Adrenal gland (tissue), 12 donors: Measurements from ENCODE around the gene STPG4. TPM values are rescaled to one million over a fixed set of nuclear protein-coding genes. Genes with fewer than 3 reads are reported as not detected.

Experiments
- DNase-seq, 7 donors: peaks; one replicate each; pipeline ENCODE4 v3.0.0-alpha.2; 2019 to 2020
- H3K27ac ChIP-seq, 5 donors: fragments of 200-600 bp; sonication (generic) in 4 of 5; 1 replicate in 3 of 5; 2 replicates in 2 of 5; pipeline versions ENCODE4 v1.5.1 to v1.8.0; 2016 to 2020; ENCODE audit warnings: mild to moderate bottlenecking in 1 of 5
- H3K27me3 ChIP-seq: fragments of 200-600 bp; 2 replicates; pipeline ENCODE4 v1.8.0; 2021
- H3K36me3 ChIP-seq, 2 donors: fragments of 200-600 bp; replicated peaks in 1 of 2; 1 replicate in 1 of 2; 2 replicates in 1 of 2; pipeline versions ENCODE4 v1.5.1 to v1.8.0; 2018 to 2022
- H3K4me1 ChIP-seq, 2 donors: fragments of 200-600 bp; replicated peaks in 1 of 2; 1 replicate in 1 of 2; 2 replicates in 1 of 2; pipeline versions ENCODE4 v1.5.1 to v1.8.0; 2018 to 2021
- H3K4me3 ChIP-seq, 4 donors: fragments of 200-600 bp; sonication (generic) in 3 of 4; one replicate each; pipeline ENCODE4 v1.5.1; 2016 to 2018
- H3K9me3 ChIP-seq, 3 donors: fragments of 200-600 bp; sonication (generic) in 1 of 3; replicated peaks in 1 of 3; 1 replicate in 2 of 3; 2 replicates in 1 of 3; pipeline versions ENCODE4 v1.5.1 to v1.8.0; 2016 to 2021
- POLR2A ChIP-seq, 2 donors: fragments of 450-650 bp; IDR thresholded peaks; one replicate each; pipeline ENCODE4 v1.6.1; 2017; ENCODE audit warnings: antibody characterized with exemption in 2 of 2, mild to moderate bottlenecking in 2 of 2, moderate library complexity in 1 of 2
- WGBS, 4 donors: extraction: QIAGEN DNeasy Blood & Tissue Kit in 2 of 4; methylation state at CpG; one replicate each; pipeline versions ENCODE4 v1.1.5 to v1.1.7; 2013 to 2017; 5-methylcytosine and 5-hydroxymethylcytosine counted together
- intact Hi-C, 2 donors: fragments of 100-400 bp; cut with DNase I; formaldehyde crosslinking; loops; one replicate each; pipeline versions ENCODE4 v1.14.1 to v1.15.0; 2022 to 2023
- polyA plus RNA-seq, 3 donors: library from polyadenylated mRNA; stranded (reverse); fragments of 200-250 nt in 2 of 3; fragments of 350-450 nt in 1 of 3; fragmentation: Illumina TruSeq in 1 of 3; extraction: RNeasy Lipid Tissue Mini Kit (QIAGEN cat#74804) in 1 of 3; gene quantifications; one replicate each; pipeline ENCODE4 v1.2.3, GENCODE V29; 2013 to 2014
- total RNA-seq, 9 donors: library from RNA; depleted of rRNA in 4 of 9; stranded (reverse); fragments of >200 nt in 4 of 9; fragments of 120-200 nt in 1 of 9; fragmentation: NEBNext Ultra II Directional in 1 of 9; extraction: Animal tissue kit (Norgen Biotek cat#: 25700) in 1 of 9; gene quantifications; one replicate each; pipeline versions ENCODE4 v1.1.0 to v1.2.4, GENCODE V29; 2013 to 2023
- TF ChIP-seq, protein P1 (sequence below), 6 experiments: fragments of 450-650 bp in 4 of 6; fragments of 200-600 bp in 2 of 6; sonication (generic) in 1 of 6; IDR thresholded peaks; 1 replicate in 5 of 6; 2 replicates in 1 of 6; pipeline versions ENCODE4 v1.5.1 to v1.8.0; 2016 to 2021; ENCODE audit warnings: antibody characterized with exemption in 6 of 6, mild to moderate bottlenecking in 2 of 6, moderate library complexity in 1 of 6
- donor health status: healthy with polysubstance abuse.
- donor health status: Bipolar disorder and iron deficiency.
- donor health status: DM: yes; HTN: yes; CAD: no.
- donor health status: DM: no; HTN: no; CAD: no.
- donor health status: DM: no; HTN: no; CAD: no.
- donor health status: DM: yes; HTN: yes; CAD: no.

Gene STPG4
- total and polyA plus RNA-seq, 12 donors, result 0.24 to 0.28 TPM; not detected in 10

DNA sequence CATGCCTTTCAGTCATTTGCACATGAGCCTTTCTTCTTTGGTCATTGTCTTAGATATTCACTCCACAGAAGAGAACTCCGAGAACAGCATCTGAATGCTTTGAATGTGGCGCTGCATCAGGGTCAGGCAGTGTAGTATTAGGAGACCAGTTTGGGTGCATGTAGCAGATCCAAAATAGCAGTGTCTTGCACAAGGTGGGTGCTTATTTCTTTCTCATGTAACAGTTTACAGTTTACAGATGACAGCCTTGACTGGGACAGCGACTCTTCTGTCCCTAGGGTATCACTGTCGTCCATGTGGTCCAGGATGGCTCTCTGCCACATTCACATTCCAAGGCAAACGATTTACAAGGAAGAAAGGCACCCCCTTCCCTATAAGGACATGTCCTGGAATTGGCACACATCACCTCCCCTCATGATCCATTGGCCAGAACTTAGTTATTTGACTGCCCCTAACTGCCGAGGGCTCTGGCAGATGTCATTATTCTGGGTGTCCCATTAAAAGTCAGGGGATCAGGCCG lies 101.0 kb downstream of the STPG4 start:
- intact Hi-C loops, result no loop called here
- H3K27me3 ChIP-seq, result no peaks in the 10 kb centered on the region
- peak overlapping the region in 1 of 5 donors; percentile 3 for H3K27ac ChIP-seq
- no peak for TF ChIP-seq POLR2A (IDR thresholded peaks at IDR 0.05)
- TF ChIP-seq, protein P1, sequence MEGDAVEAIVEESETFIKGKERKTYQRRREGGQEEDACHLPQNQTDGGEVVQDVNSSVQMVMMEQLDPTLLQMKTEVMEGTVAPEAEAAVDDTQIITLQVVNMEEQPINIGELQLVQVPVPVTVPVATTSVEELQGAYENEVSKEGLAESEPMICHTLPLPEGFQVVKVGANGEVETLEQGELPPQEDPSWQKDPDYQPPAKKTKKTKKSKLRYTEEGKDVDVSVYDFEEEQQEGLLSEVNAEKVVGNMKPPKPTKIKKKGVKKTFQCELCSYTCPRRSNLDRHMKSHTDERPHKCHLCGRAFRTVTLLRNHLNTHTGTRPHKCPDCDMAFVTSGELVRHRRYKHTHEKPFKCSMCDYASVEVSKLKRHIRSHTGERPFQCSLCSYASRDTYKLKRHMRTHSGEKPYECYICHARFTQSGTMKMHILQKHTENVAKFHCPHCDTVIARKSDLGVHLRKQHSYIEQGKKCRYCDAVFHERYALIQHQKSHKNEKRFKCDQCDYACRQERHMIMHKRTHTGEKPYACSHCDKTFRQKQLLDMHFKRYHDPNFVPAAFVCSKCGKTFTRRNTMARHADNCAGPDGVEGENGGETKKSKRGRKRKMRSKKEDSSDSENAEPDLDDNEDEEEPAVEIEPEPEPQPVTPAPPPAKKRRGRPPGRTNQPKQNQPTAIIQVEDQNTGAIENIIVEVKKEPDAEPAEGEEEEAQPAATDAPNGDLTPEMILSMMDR (IDR thresholded peaks at IDR 0.05), result no peak
- H3K9me3 ChIP-seq, result no peaks in the 10 kb centered on the region
- DNase-seq, result no peak
- peaks cover 0 to 36% of the 10 kb centered on the region in 2 donors for H3K36me3 ChIP-seq
- WGBS, 4 donors, result 75 to 82% (median 77%) methylated on average over 5 to 7 of the region's 7 CpGs
- H3K4me1 ChIP-seq, result peaks cover 23 to 35% of the 10 kb centered on the region in 2 donors
- no peak overlapping the region for H3K4me3 ChIP-seq

DNA sequence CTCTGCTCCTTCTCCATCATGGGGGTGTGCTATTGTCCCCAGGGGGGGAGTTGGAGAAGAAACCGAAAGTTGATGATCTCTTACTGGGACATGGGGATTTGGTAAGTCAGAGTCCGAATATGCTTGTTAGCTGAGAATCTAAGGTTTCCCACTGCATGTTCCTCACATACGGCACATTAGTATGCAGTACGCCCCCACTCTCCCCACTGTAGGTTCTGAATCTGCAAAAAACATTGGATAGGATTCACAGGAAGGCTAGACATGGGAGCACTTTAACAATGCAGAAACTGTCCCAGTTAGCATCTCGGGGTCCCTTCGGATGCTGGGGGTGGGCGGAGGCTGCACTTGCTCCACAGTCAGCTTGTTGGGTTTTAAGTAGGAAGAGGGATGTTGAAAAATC lies 102.3 kb downstream of the STPG4 start:
- 88 to 99% (median 94%) methylated on average over 7 of the region's 7 CpGs for WGBS, 4 donors
- Histone ChIP-seq H3K36me3 (peaks cover 0 to 36% of the 10 kb centered on the region in 2 donors), H3K27ac (no peak overlapping the region), H3K9me3 (no peaks in the 10 kb centered on the region), H3K4me1 (peaks cover 15 to 26% of the 10 kb centered on the region in 2 donors), H3K4me3 (no peak overlapping the region), H3K27me3 (no peaks in the 10 kb centered on the region)
- no peak for DNase-seq
- no peak for TF ChIP-seq POLR2A (IDR thresholded peaks at IDR 0.05)
- TF ChIP-seq, protein P1 (IDR thresholded peaks at IDR 0.05), result no peak
- intact Hi-C loops, result no loop called here

- H3K9me3 ChIP-seq, result no peaks in the 10 kb centered on the region
- H3K4me1 ChIP-seq, result peaks cover 7 to 13% of the 10 kb centered on the region in 2 donors
- H3K4me3 ChIP-seq, result no peak overlapping the region
- TF ChIP-seq POLR2A (IDR thresholded peaks at IDR 0.05), result no peak
- TF ChIP-seq, protein P1 (IDR thresholded peaks at IDR 0.05), result no peak
- peaks cover 0 to 49% of the 10 kb centered on the region in 2 donors for H3K36me3 ChIP-seq
- intact Hi-C loops, result no loop called here
- 94 to 98% (median 96%) methylated on average over 12 of the region's 12 CpGs for WGBS, 4 donors
- H3K27me3 ChIP-seq, result no peaks in the 10 kb centered on the region
- H3K27ac ChIP-seq, result peak overlapping the region in 2 of 5 donors; percentile 2 to 6
- no peak for DNase-seq
Observed at GRCh38 chr2:47051562-47051961, 103.5 kb downstream of the STPG4 start.

DNA sequence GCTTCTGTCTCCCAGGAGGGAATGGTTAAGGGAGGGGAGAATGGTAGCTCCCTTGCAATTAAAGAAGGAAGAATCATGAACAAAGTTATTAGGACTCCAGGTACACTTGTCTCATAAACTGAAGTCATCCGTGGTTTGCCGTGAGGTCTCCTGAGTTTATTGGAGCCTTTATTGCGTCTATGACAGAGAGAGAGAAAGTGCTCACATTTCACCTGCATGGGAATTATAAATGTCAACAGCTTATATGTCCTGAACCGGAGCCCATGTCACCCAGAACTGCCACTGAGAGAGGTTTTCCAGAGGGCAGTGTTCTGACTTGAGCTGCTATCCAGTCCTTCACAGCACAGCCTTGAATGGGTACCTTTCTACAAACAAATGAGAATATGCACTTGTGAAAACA lies 104.3 kb downstream of the STPG4 start:
- Histone ChIP-seq H3K9me3 (no peaks in the 10 kb centered on the region), H3K27ac (peak overlapping the region in 1 of 5 donors; percentile 52), H3K36me3 (peaks cover 0 to 57% of the 10 kb centered on the region in 2 donors), H3K27me3 (no peaks in the 10 kb centered on the region), H3K4me1 (peaks cover 3 to 5% of the 10 kb centered on the region in 2 donors), H3K4me3 (no peak overlapping the region)
- intact Hi-C loops, result no loop called here
- DNase-seq, result no peak
- TF ChIP-seq, protein P1 (IDR thresholded peaks at IDR 0.05), result no peak
- TF ChIP-seq POLR2A (IDR thresholded peaks at IDR 0.05), result no peak
- WGBS, 4 donors, result 88 to 93% (median 92%) methylated on average over 4 of the region's 4 CpGs
